CMK (cell line): Measurements from ENCODE around the gene OR11G2.
"Not testable (repeated sequence)": the region's sequence is repeated elsewhere in the genome, so short reads cannot be mapped to it uniquely, and the experiment has no call there.

Experiments used
- DNase-seq: peaks from one replicate; pipeline ENCODE4 v3.0.0-alpha.2; 2010; ENCODE audit warnings: low read depth

Gene OR11G2

GRCh38 chr14:20228681-20229080 is 38.0 kb downstream of the OR11G2 start, which contains the start of gene OR11H7:
OR11H7 (plus strand) TSS chr14:20228981.
- DNase-seq = no peak

- not testable (repeated sequence) for DNase-seq
Measured at GRCh38 chr14:20235415-20235814, 44.7 kb downstream of the OR11G2 start.

- no peak for DNase-seq
Measured at GRCh38 chr14:20247646-20248246, 57.0 kb downstream of the OR11G2 start.
